GM15510 (cell line): Measurements from ENCODE around the gene SH3RF1.

Experiments used
- POLR2A ChIP-seq: IDR thresholded peaks from 3 replicates; pipeline ENCODE4 v1.6.1; 2011; ENCODE audit warnings: borderline replicate concordance; ENCODE audit not compliant: insufficient read length; ENCODE audit errors: extremely low read depth

The SH3RF1 gene

DNA sequence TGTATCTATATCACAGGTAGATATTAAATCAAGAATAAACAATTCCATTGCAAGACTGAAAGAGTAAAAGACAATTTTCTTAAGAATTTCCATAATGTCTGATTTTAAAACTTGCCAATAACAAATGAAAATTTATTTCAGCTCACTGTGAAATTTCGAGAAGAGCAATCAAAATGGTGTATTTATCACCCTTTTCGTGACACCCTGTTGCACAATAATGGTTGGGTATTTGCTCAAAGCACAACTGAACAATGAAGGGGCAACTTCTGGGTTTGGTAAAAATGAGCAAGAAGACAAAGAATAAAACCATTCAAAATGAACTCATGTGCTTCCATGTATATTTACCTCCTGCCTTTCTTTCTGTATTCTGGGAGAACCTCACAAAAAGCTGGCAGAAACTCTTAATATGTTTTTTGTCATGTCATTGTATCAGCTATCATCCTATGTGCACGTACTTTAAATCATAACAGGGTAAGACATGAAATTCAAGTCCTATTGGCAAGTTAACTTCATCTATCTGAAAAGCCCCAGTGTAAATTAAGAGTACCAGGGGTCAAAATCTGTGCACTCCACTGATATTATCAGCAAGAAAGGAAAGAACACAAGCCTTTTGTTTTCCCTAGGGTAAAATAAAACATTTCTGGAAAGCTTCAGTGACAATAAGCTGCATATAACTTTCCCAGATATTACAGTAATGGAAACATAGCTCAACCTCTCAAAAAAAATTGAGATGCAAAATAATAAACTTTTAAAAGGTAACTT is 133.8 kb downstream of the SH3RF1 start:
- TF ChIP-seq POLR2A = no peak

DNA sequence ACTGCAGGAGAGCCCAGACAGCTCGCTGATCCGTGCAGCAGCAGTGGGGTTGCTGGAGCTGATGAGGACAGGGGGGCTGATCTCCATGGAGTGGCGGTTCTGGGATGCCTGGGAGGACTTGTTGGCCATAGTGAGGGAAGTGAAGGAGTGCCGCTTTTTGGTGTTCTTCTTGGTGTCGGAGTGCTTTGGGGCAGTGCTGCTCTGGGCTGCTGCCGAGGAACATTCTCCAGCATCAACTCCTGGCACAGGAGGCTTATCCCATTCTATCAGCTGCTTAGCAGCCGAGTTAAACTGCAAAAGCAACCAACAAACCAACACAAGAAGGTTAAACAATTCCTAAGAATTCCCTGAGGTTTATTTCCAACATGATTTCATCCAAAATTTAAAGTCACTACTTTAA is 134.4 kb downstream of the SH3RF1 start:
- no peak for TF ChIP-seq POLR2A

- no peak for TF ChIP-seq POLR2A
Measured at GRCh38 chr4:169135776-169136175, 135.0 kb downstream of the SH3RF1 start.

- TF ChIP-seq POLR2A = no peak
Measured at GRCh38 chr4:169133932-169134331, 136.8 kb downstream of the SH3RF1 start.

- TF ChIP-seq POLR2A = no peak
Measured at GRCh38 chr4:169132561-169133305, 138.0 kb downstream of the SH3RF1 start.

DNA sequence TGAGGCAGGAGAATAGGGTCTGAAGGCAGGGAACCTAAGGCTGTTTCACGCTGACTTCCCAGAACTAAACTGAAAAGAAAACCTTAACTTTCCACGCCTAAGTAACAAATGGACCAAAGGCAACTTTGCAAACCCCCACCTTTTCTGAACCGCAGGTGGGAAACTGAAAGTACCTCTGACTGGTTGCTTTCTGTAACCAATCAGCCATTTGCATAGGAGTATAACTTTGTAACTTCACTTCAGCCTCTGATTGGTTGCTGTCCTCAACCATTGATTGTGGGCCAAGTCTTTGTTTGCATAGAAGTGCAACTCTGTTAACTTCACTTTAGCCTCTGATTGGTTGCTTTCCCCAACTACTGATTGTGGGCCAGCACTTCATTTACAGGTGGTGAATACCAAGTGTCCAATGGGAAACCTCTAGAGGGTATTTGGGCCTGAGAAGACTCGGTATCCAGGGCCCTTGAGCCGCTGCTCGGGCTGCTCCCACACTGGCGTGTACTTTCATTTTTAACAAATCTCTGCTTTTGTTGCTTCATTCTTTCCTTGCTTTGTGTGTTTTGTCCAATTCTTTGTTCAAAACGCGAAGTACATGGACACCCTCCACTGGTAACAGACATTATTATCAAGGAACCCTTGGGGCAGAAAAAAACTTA is 139.1 kb downstream of the SH3RF1 start:
- TF ChIP-seq POLR2A = no peak

DNA sequence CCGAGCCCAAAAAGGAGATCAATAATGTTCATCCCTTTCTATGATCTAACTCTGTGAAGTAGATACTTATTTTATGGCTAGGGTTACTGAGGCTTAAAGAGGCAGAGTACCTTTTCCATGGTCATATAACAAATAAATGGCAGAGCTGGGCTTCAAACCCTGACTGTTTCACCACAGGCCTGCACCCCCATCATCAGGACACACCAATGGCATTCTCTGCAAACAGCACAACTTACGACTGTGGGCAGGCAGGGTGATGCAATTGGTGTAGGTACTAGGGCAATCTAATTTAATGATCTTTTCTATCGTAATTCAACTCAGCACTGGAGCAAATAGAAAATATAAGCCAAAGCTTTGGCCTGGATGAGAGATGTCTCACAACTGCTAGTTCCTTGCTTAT is 141.9 kb downstream of the SH3RF1 start:
- no peak for TF ChIP-seq POLR2A

DNA sequence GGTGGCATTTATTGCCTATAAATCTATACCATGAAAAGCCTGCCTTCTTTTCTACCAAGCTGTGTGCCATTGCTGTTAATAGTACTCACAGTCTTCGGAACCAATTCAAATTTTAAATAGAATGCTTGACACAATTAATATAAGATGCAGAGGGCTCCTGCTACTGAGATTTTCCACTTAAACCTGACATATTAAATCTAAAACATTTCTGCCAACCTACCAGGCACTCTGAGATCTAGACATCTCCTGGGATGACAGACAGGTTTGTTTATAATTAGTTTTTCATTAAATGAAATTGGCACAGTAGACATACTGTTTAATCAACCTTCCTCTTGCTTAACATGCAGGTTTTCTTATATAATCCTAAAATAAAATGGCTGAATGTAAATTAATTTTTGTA is 143.4 kb downstream of the SH3RF1 start:
- no peak for TF ChIP-seq POLR2A

- no peak for TF ChIP-seq POLR2A
Measured at GRCh38 chr4:169124661-169125060, 146.1 kb downstream of the SH3RF1 start.

DNA sequence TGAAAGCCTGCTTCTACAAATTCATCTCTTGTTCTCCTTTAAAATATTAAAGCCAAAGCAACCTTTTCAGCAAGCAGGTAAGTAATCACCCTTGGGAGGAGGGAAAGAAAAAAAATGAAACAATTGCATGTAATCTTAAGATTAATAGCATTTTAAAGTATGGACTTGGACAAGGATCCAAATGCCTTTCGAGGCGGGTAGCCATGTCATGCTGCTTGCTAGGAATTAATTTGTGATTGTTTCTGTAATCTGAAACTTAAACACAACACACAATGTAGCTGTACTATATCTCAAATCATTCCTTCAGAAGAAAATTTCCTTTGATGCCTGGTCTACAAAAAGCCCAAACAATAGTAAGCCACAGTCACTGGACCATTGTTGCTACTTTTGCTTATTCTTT is 148.3 kb downstream of the SH3RF1 start:
- TF ChIP-seq POLR2A = no peak

DNA sequence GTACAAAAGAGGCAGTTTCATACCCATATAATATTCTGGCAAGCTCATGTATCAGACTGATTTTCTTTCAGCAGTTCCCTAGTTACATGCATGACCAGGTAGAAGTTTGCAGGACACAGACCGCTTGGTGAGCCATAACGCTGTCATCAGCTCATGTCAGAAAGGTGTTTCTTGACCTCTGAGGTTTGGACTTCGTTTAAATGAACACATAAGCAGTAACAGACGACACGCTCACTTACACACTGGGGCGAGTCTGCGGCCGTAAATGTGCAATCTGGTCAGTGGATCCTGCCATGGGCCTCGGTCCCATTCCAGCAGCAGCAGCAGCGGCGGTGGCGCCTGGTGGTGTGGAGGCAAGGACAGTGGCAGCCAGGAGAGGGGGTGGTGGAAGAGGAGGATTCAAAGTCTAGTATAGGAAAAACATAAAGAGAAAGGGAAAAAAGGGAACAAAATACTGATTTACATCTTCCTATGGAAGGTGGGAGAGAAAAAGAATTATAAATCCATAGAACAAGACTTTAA is 148.8 kb downstream of the SH3RF1 start:
- no peak for TF ChIP-seq POLR2A

GRCh38 chr4:169120624-169121023 is 150.1 kb downstream of the SH3RF1 start:
- no peak for TF ChIP-seq POLR2A

GRCh38 chr4:169119536-169119935 is 151.2 kb downstream of the SH3RF1 start:
- TF ChIP-seq POLR2A = no peak

DNA sequence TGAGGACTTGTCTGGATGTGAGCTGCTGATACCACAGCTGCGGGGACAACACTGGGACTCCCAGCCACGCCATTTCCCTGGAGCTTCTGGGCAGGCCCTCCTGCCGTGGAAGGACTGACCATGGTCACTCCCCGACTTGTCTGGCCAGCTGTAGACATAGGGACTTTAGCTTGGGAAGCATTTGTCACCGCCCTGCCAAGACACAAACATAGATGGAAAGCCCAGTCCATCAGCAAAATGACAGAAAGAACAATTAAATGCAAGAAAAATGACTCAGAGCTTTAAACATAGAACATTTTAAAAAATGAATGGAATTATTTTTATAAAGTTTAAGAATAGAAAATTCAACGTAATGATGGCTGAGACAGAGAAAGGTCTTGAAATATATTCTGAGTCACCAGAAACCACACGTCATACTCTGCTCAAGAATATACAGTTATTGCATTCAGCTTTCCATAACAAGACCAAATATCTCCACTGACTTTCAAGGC is 153.1 kb downstream of the SH3RF1 start:
- no peak for TF ChIP-seq POLR2A

DNA sequence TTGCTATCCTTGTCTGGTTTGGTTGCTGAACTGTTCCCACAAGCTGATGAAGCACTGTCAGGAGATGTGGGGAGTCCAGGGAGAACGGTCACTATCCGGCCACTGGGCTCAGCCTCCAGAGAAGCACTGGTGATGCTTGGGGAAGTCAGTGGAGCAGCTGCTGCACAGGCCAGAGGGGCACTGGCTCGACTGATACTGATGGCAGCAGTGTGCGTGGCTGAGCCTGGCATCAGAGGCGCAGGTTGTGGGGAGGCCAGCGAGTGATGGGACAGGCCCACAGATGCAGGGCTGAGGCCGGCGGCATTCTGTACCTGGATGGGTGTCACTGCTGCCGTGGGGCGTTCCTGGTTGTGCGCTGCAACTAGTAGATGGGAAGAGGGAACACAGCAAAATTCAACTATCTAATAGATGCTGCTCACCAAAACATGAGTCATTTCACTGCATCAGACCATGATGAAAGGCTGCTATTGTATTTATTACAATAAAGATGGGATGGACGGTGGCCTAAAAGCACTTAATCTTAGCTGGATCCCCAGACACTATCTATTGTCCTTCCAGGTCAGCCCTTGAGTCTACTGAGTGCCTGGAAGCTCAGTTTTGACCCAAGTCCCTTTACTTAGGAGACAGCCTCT is 154.4 kb downstream of the SH3RF1 start:
- no peak for TF ChIP-seq POLR2A
